H9 (cell line): ENCODE data around the gene ERAP2. TPM values are rescaled to one million over a fixed set of nuclear protein-coding genes. Genes with fewer than 3 reads are reported as not detected.
A peak's percentile ranks its signal among the peaks of the same experiment; 100 is the strongest.

Experiments
- DNase-seq: peaks from one replicate; pipeline ENCODE4 v3.0.0-alpha.2; 2017
- H2AFZ ChIP-seq: one replicate; pipeline ENCODE4 v1.6.1; 2013; ENCODE audit warnings: mild to moderate bottlenecking, low read length, control low read depth, moderate library complexity
- H2AK5ac ChIP-seq: 2 replicates; pipeline ENCODE4 v1.6.1; 2013; ENCODE audit warnings: low read length, control low read depth, mixed read lengths; ENCODE audit not compliant: insufficient read length
- H2BK120ac ChIP-seq: one replicate; pipeline ENCODE4 v1.6.1; 2013; ENCODE audit warnings: low read depth, mild to moderate bottlenecking, low read length, control low read depth, inconsistent platforms; ENCODE audit not compliant: poor library complexity, severe bottlenecking
- H2BK12ac ChIP-seq: 2 replicates; pipeline ENCODE4 v1.6.1; 2013; ENCODE audit warnings: low read length, control low read depth, mixed read lengths, low read depth; ENCODE audit not compliant: insufficient read length
- H2BK15ac ChIP-seq: 2 replicates; pipeline ENCODE4 v1.6.1; 2013; ENCODE audit warnings: low read depth, low read length, control low read depth
- H2BK20ac ChIP-seq: one replicate; pipeline ENCODE4 v1.6.1; 2013; ENCODE audit warnings: low read depth, mild to moderate bottlenecking, low read length, control low read depth, inconsistent platforms; ENCODE audit not compliant: poor library complexity, severe bottlenecking
- H2BK5ac ChIP-seq: 2 replicates; pipeline ENCODE4 v1.6.1; 2013; ENCODE audit warnings: low read length, control low read depth, mixed read lengths; ENCODE audit not compliant: insufficient read length
- H3K14ac ChIP-seq: 2 replicates; pipeline ENCODE4 v1.6.1; 2013; ENCODE audit warnings: low read length, control low read depth; ENCODE audit not compliant: insufficient read depth
- H3K18ac ChIP-seq: 2 replicates; pipeline ENCODE4 v1.6.1; 2013; ENCODE audit warnings: low read depth, mild to moderate bottlenecking, mixed read lengths, low read length, control low read depth; ENCODE audit not compliant: insufficient read length
- H3K23ac ChIP-seq: 2 replicates; pipeline ENCODE4 v1.6.1; 2013; ENCODE audit warnings: low read length, control low read depth, mixed read lengths, low read depth; ENCODE audit not compliant: insufficient read length
- H3K23me2 ChIP-seq: 2 replicates; pipeline ENCODE4 v1.6.1; 2013; ENCODE audit warnings: low read depth, mild to moderate bottlenecking, mixed read lengths, low read length, control low read depth; ENCODE audit not compliant: insufficient read length, poor library complexity, severe bottlenecking
- H3K27ac ChIP-seq: 2 replicates; pipeline ENCODE4 v1.5.1; 2013; ENCODE audit warnings: low read length, control low read depth, mixed read lengths, low read depth; ENCODE audit not compliant: insufficient read length
- H3K27me3 ChIP-seq: 2 replicates; pipeline ENCODE4 v1.6.1; 2013; ENCODE audit warnings: low read length, control low read depth, inconsistent platforms; ENCODE audit not compliant: insufficient read depth
- H3K4ac ChIP-seq: 2 replicates; pipeline ENCODE4 v1.6.1; 2013; ENCODE audit warnings: low read depth, mild to moderate bottlenecking, control low read depth, inconsistent platforms, low read length, moderate library complexity
- H3K4me1 ChIP-seq: 2 replicates; pipeline ENCODE4 v1.6.1; 2013; ENCODE audit warnings: low read length, control low read depth, inconsistent platforms; ENCODE audit not compliant: insufficient read depth
- H3K4me2 ChIP-seq: 2 replicates; pipeline ENCODE4 v1.6.1; 2013; ENCODE audit warnings: low read length, control low read depth, mixed read lengths; ENCODE audit not compliant: insufficient read length, insufficient read depth
- H3K56ac ChIP-seq: 2 replicates; pipeline ENCODE4 v1.6.1; 2013; ENCODE audit warnings: low read depth, mild to moderate bottlenecking, mixed read lengths, low read length, control low read depth; ENCODE audit not compliant: insufficient read length
- H3K79me1 ChIP-seq: 2 replicates; pipeline ENCODE4 v1.6.1; 2013; ENCODE audit warnings: low read depth, mild to moderate bottlenecking, moderate library complexity, low read length, control low read depth, inconsistent platforms; ENCODE audit not compliant: insufficient read depth, poor library complexity, severe bottlenecking
- H3K79me2 ChIP-seq: 2 replicates; pipeline ENCODE4 v1.6.1; 2013; ENCODE audit warnings: low read length, control low read depth, inconsistent platforms; ENCODE audit not compliant: insufficient read depth
- H3K9ac ChIP-seq: 2 replicates; pipeline ENCODE4 v1.6.1; 2013; ENCODE audit warnings: low read length, control low read depth, mixed read lengths; ENCODE audit not compliant: insufficient read length; ENCODE audit errors: extremely low read depth
- H3K9me3 ChIP-seq: one replicate; pipeline ENCODE4 v1.6.1; 2013; ENCODE audit warnings: low read depth, low read length, inconsistent platforms; ENCODE audit not compliant: control insufficient read depth
- H3T11ph ChIP-seq: one replicate; pipeline ENCODE4 v1.6.1; 2013; ENCODE audit warnings: mild to moderate bottlenecking, low read length, control low read depth, inconsistent platforms
- H4K20me1 ChIP-seq: one replicate; pipeline ENCODE4 v1.6.1; 2013; ENCODE audit not compliant: control insufficient read depth, insufficient read length, insufficient read depth
- H4K5ac ChIP-seq: 2 replicates; pipeline ENCODE4 v1.6.1; 2013; ENCODE audit warnings: low read depth, mild to moderate bottlenecking, mixed read lengths, low read length, control low read depth; ENCODE audit not compliant: insufficient read length
- H4K8ac ChIP-seq: replicated peaks from 2 replicates; pipeline ENCODE4 v1.6.1; 2013; ENCODE audit warnings: low read length, control low read depth, mixed read lengths, low read depth; ENCODE audit not compliant: insufficient read length
- H4K91ac ChIP-seq: 2 replicates; pipeline ENCODE4 v1.6.1; 2013; ENCODE audit warnings: low read depth, mild to moderate bottlenecking, moderate library complexity, mixed read lengths, low read length, control low read depth; ENCODE audit not compliant: insufficient read length
- H3K27ac Mint-ChIP-seq, 3 experiments: 2 replicates in 2 of 3; 3 replicates in 1 of 3; pipeline ENCODE4 v1.8.0; 2020 to 2021; ENCODE audit warnings: mixed read lengths in 3 of 3, mild to moderate bottlenecking in 1 of 3, moderate library complexity in 1 of 3
- H3K27me3 Mint-ChIP-seq: 2 replicates; pipeline ENCODE4 v1.8.0; 2021; ENCODE audit warnings: low read depth, mild to moderate bottlenecking, moderate library complexity, mixed read lengths
- H3K36me3 Mint-ChIP-seq, 3 experiments: 2 replicates in 2 of 3; 3 replicates in 1 of 3; pipeline ENCODE4 v1.8.0; 2020 to 2021; ENCODE audit warnings: low read depth in 3 of 3, mixed read lengths in 3 of 3; ENCODE audit not compliant: insufficient read depth in 1 of 3
- H3K4me1 Mint-ChIP-seq, 2 experiments: 2 replicates each; pipeline ENCODE4 v1.8.0; 2020; ENCODE audit warnings: mixed read lengths in 2 of 2
- H3K4me3 Mint-ChIP-seq, 2 experiments: 2 replicates in 1 of 2; 3 replicates in 1 of 2; pipeline ENCODE4 v1.8.0; 2020 to 2021; ENCODE audit warnings: mild to moderate bottlenecking in 2 of 2, mixed read lengths in 2 of 2, moderate library complexity in 1 of 2
- H3K9me3 Mint-ChIP-seq, 2 experiments: 2 replicates in 1 of 2; 3 replicates in 1 of 2; pipeline ENCODE4 v1.8.0; 2020; ENCODE audit warnings: mild to moderate bottlenecking in 2 of 2, mixed read lengths in 2 of 2, moderate library complexity in 1 of 2
- WGBS: extraction: QIAGEN DNeasy Blood & Tissue Kit; methylation state at CpG from one replicate; pipeline ENCODE4 v1.1.7; 2013; ENCODE audit warnings: missing lambda C conversion rate, low lambda C conversion rate, mixed read lengths; ENCODE audit not compliant: insufficient read length; ENCODE audit errors: extremely low coverage; 5-methylcytosine and 5-hydroxymethylcytosine counted together
- total RNA-seq: library from RNA; stranded (reverse); gene quantifications from 2 replicates; pipeline ENCODE4 v1.2.1, GENCODE V29; 2021
- TF ChIP-seq, protein P1 (sequence below): fragments of 200-600 bp; sonication (generic); conservative IDR thresholded peaks from 3 replicates; pipeline ENCODE4 v1.8.0; 2021; ENCODE audit warnings: antibody characterized with exemption, mild to moderate bottlenecking

Gene ERAP2
- total RNA-seq, 1 experiment from 2014 or later: 0.09 TPM

GRCh38 chr5:96934708-96935558 lies 58.6 kb downstream of the ERAP2 start:
- Mint-ChIP-seq H3K4me3 (peak overlapping the region; percentile 88), H3K27ac (peak overlapping the region; percentile 93 to 97 (median 96)), H3K4me1 (peaks cover 18 to 21% of the 10 kb centered on the region in 2 experiments), H3K9me3 (no peaks in the 10 kb centered on the region; a peak in 2 of 5 replicates), H3K27me3 (peaks cover 18% of the 10 kb centered on the region), H3K36me3 (no peaks in the 10 kb centered on the region)
- Histone ChIP-seq H4K5ac (no peak overlapping the region), H2BK5ac (no peak overlapping the region), H2BK20ac (no peak overlapping the region), H3K4me2 (peak overlapping the region; percentile 86), H2AFZ (no peak overlapping the region), H2BK15ac (no peak overlapping the region), H4K91ac (no peak overlapping the region), H2BK12ac (no peak overlapping the region), H3K27me3 (no peaks in the 10 kb centered on the region; the same call in none of the 2 replicates), H2AK5ac (no peak overlapping the region), H3K18ac (peak overlapping the region; percentile 83), H3K9me3 (no peaks in the 10 kb centered on the region), H3K9ac (peak overlapping the region; percentile 52), H3K27ac (no peak overlapping the region), H3K23me2 (peaks cover 13% of the 10 kb centered on the region), H3T11ph (no peak overlapping the region), H3K79me1 (no peaks in the 10 kb centered on the region), H3K4me1 (peaks cover 2% of the 10 kb centered on the region; the same call in 1 of the 2 replicates), H4K8ac (no peak overlapping the region), H2BK120ac (no peak overlapping the region), H3K4ac (no peak overlapping the region), H3K14ac (peak overlapping the region; percentile 61; the same call in 1 of the 2 replicates), H4K20me1 (no peaks in the 10 kb centered on the region), H3K79me2 (no peaks in the 10 kb centered on the region), H3K23ac (no peak overlapping the region), H3K56ac (no peak overlapping the region)
- no CpG with 5 or more reads among the region's 80 CpGs for WGBS
- TF ChIP-seq, protein P1, sequence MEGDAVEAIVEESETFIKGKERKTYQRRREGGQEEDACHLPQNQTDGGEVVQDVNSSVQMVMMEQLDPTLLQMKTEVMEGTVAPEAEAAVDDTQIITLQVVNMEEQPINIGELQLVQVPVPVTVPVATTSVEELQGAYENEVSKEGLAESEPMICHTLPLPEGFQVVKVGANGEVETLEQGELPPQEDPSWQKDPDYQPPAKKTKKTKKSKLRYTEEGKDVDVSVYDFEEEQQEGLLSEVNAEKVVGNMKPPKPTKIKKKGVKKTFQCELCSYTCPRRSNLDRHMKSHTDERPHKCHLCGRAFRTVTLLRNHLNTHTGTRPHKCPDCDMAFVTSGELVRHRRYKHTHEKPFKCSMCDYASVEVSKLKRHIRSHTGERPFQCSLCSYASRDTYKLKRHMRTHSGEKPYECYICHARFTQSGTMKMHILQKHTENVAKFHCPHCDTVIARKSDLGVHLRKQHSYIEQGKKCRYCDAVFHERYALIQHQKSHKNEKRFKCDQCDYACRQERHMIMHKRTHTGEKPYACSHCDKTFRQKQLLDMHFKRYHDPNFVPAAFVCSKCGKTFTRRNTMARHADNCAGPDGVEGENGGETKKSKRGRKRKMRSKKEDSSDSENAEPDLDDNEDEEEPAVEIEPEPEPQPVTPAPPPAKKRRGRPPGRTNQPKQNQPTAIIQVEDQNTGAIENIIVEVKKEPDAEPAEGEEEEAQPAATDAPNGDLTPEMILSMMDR: no peak
- peak; percentile 88 for DNase-seq
